SH-SY5Y (cell line): ENCODE measurements around the gene ADAMTS10.

Source experiments
- GATA2 ChIP-seq: IDR thresholded peaks from 2 replicates; pipeline ENCODE4 v1.6.1; 2011; ENCODE audit warnings: mild to moderate bottlenecking, low read depth, low read length
- GATA3 ChIP-seq: IDR thresholded peaks from 2 replicates; pipeline ENCODE4 v1.6.1; 2011; ENCODE audit warnings: low read depth, mild to moderate bottlenecking, low read length, moderate library complexity

Gene ADAMTS10

GRCh38 chr19:8611877-8612806 is 1.6 kb upstream of the ADAMTS10 start:
- TF ChIP-seq GATA2 (no peak), GATA3 (no peak)

GRCh38 chr19:8611391-8611876 is 919 bp upstream of the ADAMTS10 start:
- TF ChIP-seq GATA3, result no peak
- no peak for TF ChIP-seq GATA2

GRCh38 chr19:8610936-8611300 is 403 bp upstream of the ADAMTS10 start:
- TF ChIP-seq GATA3 (no peak), GATA2 (no peak)

GRCh38 chr19:8609279-8610040 is 1.1 kb downstream of the ADAMTS10 start:
- TF ChIP-seq GATA3, result no peak
- no peak for TF ChIP-seq GATA2

GRCh38 chr19:8608941-8609278 is 1.6 kb downstream of the ADAMTS10 start:
- no peak for TF ChIP-seq GATA2
- TF ChIP-seq GATA3, result no peak

GRCh38 chr19:8607386-8607785 is 3.1 kb downstream of the ADAMTS10 start:
- no peak for TF ChIP-seq GATA2
- no peak for TF ChIP-seq GATA3

GRCh38 chr19:8605514-8605913 is 5.0 kb downstream of the ADAMTS10 start:
- no peak for TF ChIP-seq GATA3
- no peak for TF ChIP-seq GATA2

GRCh38 chr19:8601796-8602195 is 8.7 kb downstream of the ADAMTS10 start:
- TF ChIP-seq GATA3 (no peak), GATA2 (no peak)

- no peak for TF ChIP-seq GATA3
- TF ChIP-seq GATA2, result no peak
Measured at GRCh38 chr19:8600816-8601215, 9.7 kb downstream of the ADAMTS10 start.

- TF ChIP-seq GATA3 (no peak), GATA2 (no peak)
Measured at GRCh38 chr19:8600064-8600463, 10.5 kb downstream of the ADAMTS10 start.

- no peak for TF ChIP-seq GATA3
- TF ChIP-seq GATA2, result no peak
Measured at GRCh38 chr19:8596168-8596567, 14.3 kb downstream of the ADAMTS10 start.

GRCh38 chr19:8595651-8596050 is 14.9 kb downstream of the ADAMTS10 start:
- TF ChIP-seq GATA3, result no peak

- TF ChIP-seq GATA3 (no peak), GATA2 (no peak)
Measured at GRCh38 chr19:8593931-8594330, 16.6 kb downstream of the ADAMTS10 start.

- TF ChIP-seq GATA2 (0 out of 2 replicates have a peak, but pooled peaks have one; percentile 19), GATA3 (no peak)
Measured at GRCh38 chr19:8592231-8593009, 18.1 kb downstream of the ADAMTS10 start.
